ENCODE results near the gene GNA12.
A peak's percentile ranks its signal among the peaks of the same experiment; 100 is the strongest.

GNA12 gene

GRCh38 chr7:2811476-2812113 is 32.5 kb downstream of the GNA12 start:
- peaks cover 0 to 7% of the 10 kb centered on the region in 2 donors for H3K4me1 ChIP-seq (ENCODE audit: control insufficient read depth in 1 of 2, insufficient read depth in 2 of 2, low read length in 2 of 2)
- H3K27me3 ChIP-seq (ENCODE audit: control insufficient read depth in 1 of 2, insufficient read depth in 2 of 2, low read length in 2 of 2), result no peaks in the 10 kb centered on the region
- H3K9me3 ChIP-seq (ENCODE audit: control insufficient read depth in 1 of 2, low read length in 2 of 2), result no peaks in the 10 kb centered on the region
- peak overlapping the region; percentile 4 to 33 for H3K4me3 ChIP-seq (ENCODE audit: low read depth in 1 of 2, low read length in 2 of 2)
- H3K36me3 ChIP-seq (ENCODE audit: control insufficient read depth in 1 of 2, insufficient read depth in 2 of 2, low read length in 2 of 2), result no peaks in the 10 kb centered on the region
- peak overlapping the region; percentile 1 for H3K27ac ChIP-seq (ENCODE audit: low read depth, low read length)
- no peak overlapping the region for H3K9ac ChIP-seq (ENCODE audit: low read depth in 1 of 2, low read length in 2 of 2)

- Histone ChIP-seq H3K27ac (ENCODE audit: low read depth, low read length) (peak overlapping the region; percentile 1), H3K36me3 (ENCODE audit: control insufficient read depth in 1 of 2, insufficient read depth in 2 of 2, low read length in 2 of 2) (no peaks in the 10 kb centered on the region), H3K4me1 (ENCODE audit: control insufficient read depth in 1 of 2, insufficient read depth in 2 of 2, low read length in 2 of 2) (peaks cover 0 to 7% of the 10 kb centered on the region in 2 donors), H3K27me3 (ENCODE audit: control insufficient read depth in 1 of 2, insufficient read depth in 2 of 2, low read length in 2 of 2) (no peaks in the 10 kb centered on the region), H3K4me3 (ENCODE audit: low read depth in 1 of 2, low read length in 2 of 2) (no peak overlapping the region), H3K9me3 (ENCODE audit: control insufficient read depth in 1 of 2, low read length in 2 of 2) (no peaks in the 10 kb centered on the region), H3K9ac (ENCODE audit: low read depth in 1 of 2, low read length in 2 of 2) (no peak overlapping the region)
Measured at GRCh38 chr7:2810682-2811415, 33.3 kb downstream of the GNA12 start.

DNA sequence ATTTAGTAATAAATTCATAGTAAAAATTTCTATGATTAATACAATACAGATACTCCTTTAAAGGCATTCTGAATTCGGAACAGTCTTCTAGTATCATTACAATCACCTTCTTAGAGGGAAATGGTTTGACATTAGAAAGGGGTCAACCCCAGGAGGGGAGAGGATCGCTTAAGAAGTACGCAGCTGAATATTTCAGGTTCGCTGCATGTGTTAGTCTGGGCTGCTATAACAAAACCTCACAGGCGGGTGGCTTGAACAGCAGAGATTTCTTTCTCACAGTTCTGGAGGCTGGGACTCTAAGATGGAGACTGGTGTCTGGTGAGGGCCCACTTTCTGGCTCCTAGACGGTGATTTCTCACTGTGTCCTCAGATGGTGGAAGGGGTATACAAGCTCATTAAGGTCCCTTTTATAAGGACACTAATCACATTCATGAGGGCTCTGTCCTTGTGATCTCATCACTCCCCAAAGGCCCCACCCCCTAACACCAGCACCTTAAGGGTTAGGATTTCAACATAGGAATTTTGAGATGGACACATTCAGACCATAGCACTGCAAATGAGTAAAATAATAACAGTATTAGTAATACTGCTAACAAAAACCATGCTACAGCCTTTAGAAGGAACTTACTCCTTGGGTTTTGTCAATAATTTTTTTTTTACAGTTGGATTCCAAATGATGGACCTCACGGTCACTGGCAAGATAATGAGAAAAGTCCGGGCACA is 34.0 kb downstream of the GNA12 start:
- no peak overlapping the region for H3K4me3 ChIP-seq (ENCODE audit: low read depth in 1 of 2, low read length in 2 of 2)
- H3K9me3 ChIP-seq (ENCODE audit: control insufficient read depth in 1 of 2, low read length in 2 of 2), result no peaks in the 10 kb centered on the region
- H3K9ac ChIP-seq (ENCODE audit: low read depth in 1 of 2, low read length in 2 of 2), result no peak overlapping the region
- H3K4me1 ChIP-seq (ENCODE audit: control insufficient read depth in 1 of 2, insufficient read depth in 2 of 2, low read length in 2 of 2), result peaks cover 0 to 7% of the 10 kb centered on the region in 2 donors
- H3K27me3 ChIP-seq (ENCODE audit: control insufficient read depth in 1 of 2, insufficient read depth in 2 of 2, low read length in 2 of 2), result no peaks in the 10 kb centered on the region
- no peak overlapping the region for H3K27ac ChIP-seq (ENCODE audit: low read depth, low read length)
- H3K36me3 ChIP-seq (ENCODE audit: control insufficient read depth in 1 of 2, insufficient read depth in 2 of 2, low read length in 2 of 2), result no peaks in the 10 kb centered on the region

- Histone ChIP-seq H3K9me3 (ENCODE audit: control insufficient read depth in 1 of 2, low read length in 2 of 2) (no peaks in the 10 kb centered on the region), H3K27ac (ENCODE audit: low read depth, low read length) (no peak overlapping the region), H3K4me3 (ENCODE audit: low read depth in 1 of 2, low read length in 2 of 2) (no peak overlapping the region), H3K27me3 (ENCODE audit: control insufficient read depth in 1 of 2, insufficient read depth in 2 of 2, low read length in 2 of 2) (no peaks in the 10 kb centered on the region), H3K9ac (ENCODE audit: low read depth in 1 of 2, low read length in 2 of 2) (no peak overlapping the region), H3K36me3 (ENCODE audit: control insufficient read depth in 1 of 2, insufficient read depth in 2 of 2, low read length in 2 of 2) (no peaks in the 10 kb centered on the region), H3K4me1 (ENCODE audit: control insufficient read depth in 1 of 2, insufficient read depth in 2 of 2, low read length in 2 of 2) (peaks cover 4 to 10% of the 10 kb centered on the region in 2 donors)
Measured at GRCh38 chr7:2808891-2809665, 35.0 kb downstream of the GNA12 start.

GRCh38 chr7:2807845-2808772 is 36.0 kb downstream of the GNA12 start:
- H3K4me3 ChIP-seq (ENCODE audit: low read depth in 1 of 2, low read length in 2 of 2), result no peak overlapping the region
- no peaks in the 10 kb centered on the region for H3K9me3 ChIP-seq (ENCODE audit: control insufficient read depth in 1 of 2, low read length in 2 of 2)
- H3K27me3 ChIP-seq (ENCODE audit: control insufficient read depth in 1 of 2, insufficient read depth in 2 of 2, low read length in 2 of 2), result no peaks in the 10 kb centered on the region
- no peaks in the 10 kb centered on the region for H3K36me3 ChIP-seq (ENCODE audit: control insufficient read depth in 1 of 2, insufficient read depth in 2 of 2, low read length in 2 of 2)
- H3K9ac ChIP-seq (ENCODE audit: low read depth in 1 of 2, low read length in 2 of 2), result no peak overlapping the region
- peaks cover 11 to 19% of the 10 kb centered on the region in 2 donors for H3K4me1 ChIP-seq (ENCODE audit: control insufficient read depth in 1 of 2, insufficient read depth in 2 of 2, low read length in 2 of 2)
- H3K27ac ChIP-seq (ENCODE audit: low read depth, low read length), result no peak overlapping the region

DNA sequence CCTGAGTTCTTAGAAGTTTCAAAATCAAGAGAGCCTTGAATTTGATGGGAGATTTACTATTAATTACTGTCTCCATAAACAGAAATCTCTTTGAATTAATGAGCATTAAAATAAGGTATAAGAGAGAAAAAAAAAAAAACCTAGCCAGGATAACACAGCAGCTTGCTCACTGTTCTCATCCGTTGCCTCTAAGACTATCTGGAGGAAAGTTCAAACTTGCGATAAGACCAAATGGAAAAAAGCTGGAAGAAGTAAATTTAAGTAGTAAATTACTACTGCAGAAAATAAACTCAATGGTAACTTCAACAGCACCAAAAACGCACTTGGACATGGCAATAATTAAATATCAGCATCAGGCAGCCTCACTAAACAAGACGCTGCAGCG is 36.7 kb downstream of the GNA12 start:
- H3K9me3 ChIP-seq (ENCODE audit: control insufficient read depth in 1 of 2, low read length in 2 of 2), result no peaks in the 10 kb centered on the region
- H3K36me3 ChIP-seq (ENCODE audit: control insufficient read depth in 1 of 2, insufficient read depth in 2 of 2, low read length in 2 of 2), result no peaks in the 10 kb centered on the region
- H3K4me1 ChIP-seq (ENCODE audit: control insufficient read depth in 1 of 2, insufficient read depth in 2 of 2, low read length in 2 of 2), result peaks cover 11 to 20% of the 10 kb centered on the region in 2 donors
- H3K27me3 ChIP-seq (ENCODE audit: control insufficient read depth in 1 of 2, insufficient read depth in 2 of 2, low read length in 2 of 2), result no peaks in the 10 kb centered on the region
- no peak overlapping the region for H3K4me3 ChIP-seq (ENCODE audit: low read depth in 1 of 2, low read length in 2 of 2)
- H3K9ac ChIP-seq (ENCODE audit: low read depth in 1 of 2, low read length in 2 of 2), result no peak overlapping the region
- H3K27ac ChIP-seq (ENCODE audit: low read depth, low read length), result no peak overlapping the region

DNA sequence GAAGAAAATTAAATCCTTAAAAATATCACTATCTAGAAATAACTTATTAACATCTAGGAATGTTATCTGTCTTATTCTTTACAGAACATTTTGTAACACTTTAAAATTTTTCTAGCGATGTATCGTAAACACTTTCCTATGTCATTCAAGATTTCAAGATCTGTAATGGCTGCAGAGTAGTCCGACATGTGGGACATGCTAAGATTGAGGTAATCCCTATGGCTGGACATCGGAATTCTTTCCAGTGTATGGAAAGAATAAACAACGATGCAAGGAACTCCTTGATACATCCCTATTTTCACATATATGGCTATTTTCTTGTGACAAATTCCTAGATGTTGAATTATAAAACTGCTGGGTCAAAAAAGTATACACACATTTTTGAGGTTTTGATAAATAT is 37.5 kb downstream of the GNA12 start:
- Histone ChIP-seq H3K27me3 (ENCODE audit: control insufficient read depth in 1 of 2, insufficient read depth in 2 of 2, low read length in 2 of 2) (no peaks in the 10 kb centered on the region), H3K4me1 (ENCODE audit: control insufficient read depth in 1 of 2, insufficient read depth in 2 of 2, low read length in 2 of 2) (peaks cover 13 to 20% of the 10 kb centered on the region in 2 donors), H3K9me3 (ENCODE audit: control insufficient read depth in 1 of 2, low read length in 2 of 2) (no peaks in the 10 kb centered on the region), H3K4me3 (ENCODE audit: low read depth in 1 of 2, low read length in 2 of 2) (no peak overlapping the region), H3K36me3 (ENCODE audit: control insufficient read depth in 1 of 2, insufficient read depth in 2 of 2, low read length in 2 of 2) (no peaks in the 10 kb centered on the region), H3K9ac (ENCODE audit: low read depth in 1 of 2, low read length in 2 of 2) (no peak overlapping the region), H3K27ac (ENCODE audit: low read depth, low read length) (no peak overlapping the region)

- no peak overlapping the region for H3K9ac ChIP-seq (ENCODE audit: low read depth in 1 of 2, low read length in 2 of 2)
- no peaks in the 10 kb centered on the region for H3K9me3 ChIP-seq (ENCODE audit: control insufficient read depth in 1 of 2, low read length in 2 of 2)
- no peaks in the 10 kb centered on the region for H3K27me3 ChIP-seq (ENCODE audit: control insufficient read depth in 1 of 2, insufficient read depth in 2 of 2, low read length in 2 of 2)
- no peak overlapping the region for H3K27ac ChIP-seq (ENCODE audit: low read depth, low read length)
- no peak overlapping the region for H3K4me3 ChIP-seq (ENCODE audit: low read depth in 1 of 2, low read length in 2 of 2)
- H3K4me1 ChIP-seq (ENCODE audit: control insufficient read depth in 1 of 2, insufficient read depth in 2 of 2, low read length in 2 of 2), result peaks cover 20% of the 10 kb centered on the region in 2 donors
- H3K36me3 ChIP-seq (ENCODE audit: control insufficient read depth in 1 of 2, insufficient read depth in 2 of 2, low read length in 2 of 2), result no peaks in the 10 kb centered on the region
Measured at GRCh38 chr7:2805213-2805944, 38.7 kb downstream of the GNA12 start.

Measured in duodenal mucosa (tissue), 2 donors.